HepG2 (cell line): ENCODE results near the gene P2RY2. TPM values are rescaled to one million over a fixed set of nuclear protein-coding genes. Genes with fewer than 3 reads are reported as not detected.

Experiments used
- ARNTL ChIP-seq: sonication (generic); formaldehyde crosslinking; IDR thresholded peaks from 2 replicates; pipeline ENCODE4 v1.4.0; 2020; ENCODE audit warnings: mild to moderate bottlenecking, missing genetic modification reagents
- CREM ChIP-seq, 2 experiments: sonication (generic) in 1 of 2; formaldehyde crosslinking in 1 of 2; IDR thresholded peaks; 2 replicates each; pipeline versions ENCODE4 v1.4.0 to v1.6.1; 2016 to 2020; ENCODE audit warnings: antibody characterized with exemption in 1 of 2, mild to moderate bottlenecking in 1 of 2, missing genetic modification reagents in 1 of 2
- ESRRA ChIP-seq: sonication (generic); formaldehyde crosslinking; IDR thresholded peaks from 2 replicates; pipeline ENCODE4 v1.5.1; 2020; ENCODE audit warnings: mild to moderate bottlenecking, low read depth, missing genetic modification reagents
- HNF4A ChIP-seq: sonication (generic); formaldehyde crosslinking; IDR thresholded peaks from 2 replicates; pipeline ENCODE4 v1.4.0; 2020; ENCODE audit warnings: missing genetic modification reagents
- KLF13 ChIP-seq: sonication (generic); formaldehyde crosslinking; IDR thresholded peaks from 2 replicates; pipeline ENCODE4 v1.4.0; 2020; ENCODE audit warnings: mild to moderate bottlenecking, missing genetic modification reagents
- POLR2A ChIP-seq, 2 experiments: IDR thresholded peaks; 2 replicates each; pipeline ENCODE4 v1.6.1; 2011; ENCODE audit warnings: low read depth in 2 of 2, low read length in 2 of 2, mild to moderate bottlenecking in 1 of 2, moderate library complexity in 1 of 2; ENCODE audit not compliant: insufficient read depth in 1 of 2
- SIN3B ChIP-seq: fragments of 150-350 bp; IDR thresholded peaks from 2 replicates; pipeline ENCODE4 v1.6.1; 2014; ENCODE audit warnings: low read length
- SIX4 ChIP-seq: sonication (generic); formaldehyde crosslinking; IDR thresholded peaks from 2 replicates; pipeline ENCODE4 v1.4.0; 2020; ENCODE audit warnings: missing genetic modification reagents
- ZBTB1 ChIP-seq: sonication (generic); formaldehyde crosslinking; IDR thresholded peaks from 2 replicates; pipeline ENCODE4 v1.4.0; 2020; ENCODE audit warnings: missing genetic modification reagents, borderline replicate concordance
- ZNF30 ChIP-seq: sonication (generic); formaldehyde crosslinking; IDR thresholded peaks from 2 replicates; pipeline ENCODE4 v1.5.0; 2020; ENCODE audit warnings: mild to moderate bottlenecking, missing genetic modification reagents
- ZNF616 ChIP-seq: sonication (generic); formaldehyde crosslinking; IDR thresholded peaks from 2 replicates; pipeline ENCODE4 v1.5.0; 2020; ENCODE audit warnings: low read depth, mild to moderate bottlenecking, missing genetic modification reagents
- polyA plus RNA-seq, 8 experiments: library from polyadenylated mRNA; depleted of rRNA in 3 of 8; stranded (reverse) in 7 of 8; unstranded in 1 of 8; fragments of >200 nt; fragmentation: Illumina TruSeq in 4 of 8; extraction: Trizol in 4 of 8; gene quantifications; 2 replicates each; pipeline versions ENCODE4 v1.2.1 to v1.2.3, GENCODE V29; 2011 to 2016; ENCODE audit warnings: low read depth in 4 of 8, missing spikeins in 1 of 8, mixed read lengths in 1 of 8; ENCODE audit not compliant: insufficient read depth in 1 of 8
- total RNA-seq, 5 experiments: library from RNA; depleted of rRNA; stranded (reverse); fragments of >200 nt; fragmentation: Illumina TruSeq; extraction: Trizol; gene quantifications; 2 replicates each; pipeline ENCODE4 v1.2.3, GENCODE V29; 2016; ENCODE audit warnings: low read depth in 1 of 5
- TF ChIP-seq, protein P1 (sequence below): sonication (generic); formaldehyde crosslinking; conservative IDR thresholded peaks from 2 replicates; pipeline ENCODE4 v1.4.0; 2020; ENCODE audit warnings: mild to moderate bottlenecking, missing genetic modification reagents, moderate library complexity
- TF ChIP-seq, protein P2 (sequence below): sonication (generic); formaldehyde crosslinking; IDR thresholded peaks from 2 replicates; pipeline ENCODE4 v1.5.1; 2020; ENCODE audit warnings: mild to moderate bottlenecking, moderate library complexity, missing genetic modification reagents
- TF ChIP-seq, protein P3 (sequence below): sonication (generic); formaldehyde crosslinking; IDR thresholded peaks from 2 replicates; pipeline ENCODE4 v1.4.0; 2020; ENCODE audit warnings: missing genetic modification reagents, low read depth, mild to moderate bottlenecking, borderline replicate concordance
- TF ChIP-seq, protein P4 (sequence below): sonication (generic); formaldehyde crosslinking; IDR thresholded peaks from 2 replicates; pipeline ENCODE4 v1.4.0; 2020; ENCODE audit warnings: low read depth, mild to moderate bottlenecking, missing genetic modification reagents
- TF ChIP-seq, protein P5 (sequence below): sonication (generic); formaldehyde crosslinking; IDR thresholded peaks from 2 replicates; pipeline ENCODE4 v1.5.0; 2020; ENCODE audit warnings: mild to moderate bottlenecking, missing genetic modification reagents

The P2RY2 gene
- total and polyA plus RNA-seq, 2 of the 13 experiments (the other 11 are each of a cell fraction or from before 2014, with no cell fraction given), result 0.95 to 3.1 TPM

DNA sequence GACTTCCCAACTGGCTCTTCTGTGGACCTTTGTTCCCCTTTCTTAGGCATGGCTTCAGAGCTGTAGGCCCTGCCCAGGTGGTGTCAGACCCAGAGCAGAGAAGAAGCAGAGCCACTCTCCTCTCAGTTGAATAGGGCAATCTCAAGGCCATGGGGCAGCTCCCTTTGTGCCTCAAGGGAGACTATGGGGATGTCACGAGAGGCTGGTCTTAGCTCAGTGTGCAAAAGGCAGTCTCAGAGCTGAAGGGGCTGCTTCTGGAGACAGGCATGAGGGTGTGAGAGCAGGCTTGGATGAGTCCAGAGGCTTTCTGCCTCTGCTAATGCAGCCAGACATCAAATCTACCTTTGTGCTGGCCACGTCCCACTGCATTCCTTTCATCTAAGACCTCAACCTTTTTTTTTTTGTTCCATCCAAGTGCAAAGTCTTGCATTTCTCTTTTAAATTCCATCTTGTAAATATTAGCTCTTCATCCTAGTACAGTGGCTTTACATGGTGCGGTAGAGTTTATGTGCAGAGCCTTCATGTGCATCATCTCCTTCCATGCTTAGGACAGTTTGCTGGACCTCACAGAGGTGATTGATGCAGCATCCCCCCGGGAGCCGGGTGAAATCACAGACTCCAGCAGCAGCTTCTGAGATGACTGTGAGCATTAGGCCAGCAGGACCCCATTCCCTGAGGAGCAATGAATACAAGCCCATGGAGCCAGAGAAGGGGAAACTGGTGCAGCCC, 41.8 kb upstream of the P2RY2 start (continued):
- TF ChIP-seq, protein P1, sequence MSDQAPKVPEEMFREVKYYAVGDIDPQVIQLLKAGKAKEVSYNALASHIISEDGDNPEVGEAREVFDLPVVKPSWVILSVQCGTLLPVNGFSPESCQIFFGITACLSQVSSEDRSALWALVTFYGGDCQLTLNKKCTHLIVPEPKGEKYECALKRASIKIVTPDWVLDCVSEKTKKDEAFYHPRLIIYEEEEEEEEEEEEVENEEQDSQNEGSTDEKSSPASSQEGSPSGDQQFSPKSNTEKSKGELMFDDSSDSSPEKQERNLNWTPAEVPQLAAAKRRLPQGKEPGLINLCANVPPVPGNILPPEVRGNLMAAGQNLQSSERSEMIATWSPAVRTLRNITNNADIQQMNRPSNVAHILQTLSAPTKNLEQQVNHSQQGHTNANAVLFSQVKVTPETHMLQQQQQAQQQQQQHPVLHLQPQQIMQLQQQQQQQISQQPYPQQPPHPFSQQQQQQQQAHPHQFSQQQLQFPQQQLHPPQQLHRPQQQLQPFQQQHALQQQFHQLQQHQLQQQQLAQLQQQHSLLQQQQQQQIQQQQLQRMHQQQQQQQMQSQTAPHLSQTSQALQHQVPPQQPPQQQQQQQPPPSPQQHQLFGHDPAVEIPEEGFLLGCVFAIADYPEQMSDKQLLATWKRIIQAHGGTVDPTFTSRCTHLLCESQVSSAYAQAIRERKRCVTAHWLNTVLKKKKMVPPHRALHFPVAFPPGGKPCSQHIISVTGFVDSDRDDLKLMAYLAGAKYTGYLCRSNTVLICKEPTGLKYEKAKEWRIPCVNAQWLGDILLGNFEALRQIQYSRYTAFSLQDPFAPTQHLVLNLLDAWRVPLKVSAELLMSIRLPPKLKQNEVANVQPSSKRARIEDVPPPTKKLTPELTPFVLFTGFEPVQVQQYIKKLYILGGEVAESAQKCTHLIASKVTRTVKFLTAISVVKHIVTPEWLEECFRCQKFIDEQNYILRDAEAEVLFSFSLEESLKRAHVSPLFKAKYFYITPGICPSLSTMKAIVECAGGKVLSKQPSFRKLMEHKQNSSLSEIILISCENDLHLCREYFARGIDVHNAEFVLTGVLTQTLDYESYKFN, result peak; percentile 39
- TF ChIP-seq SIX4 (no peak), KLF13 (no peak), ZNF616 (CRISPR knock-in tag) (0 out of 2 replicates have a peak, but pooled peaks have one; percentile 37), POLR2A (IDR thresholded peaks at IDR 0.05; ENCODE audit: insufficient read depth in 1 of 2, low read depth in 2 of 2, low read length in 2 of 2) (peak; percentile 56 to 84; a peak in 3 of 4 replicates), ZBTB1 (CRISPR knock-in tag) (no peak), ARNTL (CRISPR knock-in tag) (0 out of 2 replicates have a peak, but pooled peaks have one; percentile 20), CREM (IDR thresholded peaks at IDR 0.05) (peak; percentile 41; the same call in 1 of the 2 replicates), CREM (CRISPR knock-in tag; IDR thresholded peaks at IDR 0.05) (no peak), ESRRA (0 out of 2 replicates have a peak, but pooled peaks have one; percentile 27), HNF4A (CRISPR knock-in tag) (peak; percentile 40; the same call in 1 of the 2 replicates), ZNF30 (CRISPR knock-in tag) (no peak), SIN3B (no peak)
- TF ChIP-seq, protein P2, sequence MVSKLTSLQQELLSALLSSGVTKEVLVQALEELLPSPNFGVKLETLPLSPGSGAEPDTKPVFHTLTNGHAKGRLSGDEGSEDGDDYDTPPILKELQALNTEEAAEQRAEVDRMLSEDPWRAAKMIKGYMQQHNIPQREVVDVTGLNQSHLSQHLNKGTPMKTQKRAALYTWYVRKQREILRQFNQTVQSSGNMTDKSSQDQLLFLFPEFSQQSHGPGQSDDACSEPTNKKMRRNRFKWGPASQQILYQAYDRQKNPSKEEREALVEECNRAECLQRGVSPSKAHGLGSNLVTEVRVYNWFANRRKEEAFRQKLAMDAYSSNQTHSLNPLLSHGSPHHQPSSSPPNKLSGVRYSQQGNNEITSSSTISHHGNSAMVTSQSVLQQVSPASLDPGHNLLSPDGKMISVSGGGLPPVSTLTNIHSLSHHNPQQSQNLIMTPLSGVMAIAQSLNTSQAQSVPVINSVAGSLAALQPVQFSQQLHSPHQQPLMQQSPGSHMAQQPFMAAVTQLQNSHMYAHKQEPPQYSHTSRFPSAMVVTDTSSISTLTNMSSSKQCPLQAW, result no peak
- TF ChIP-seq, protein P3, sequence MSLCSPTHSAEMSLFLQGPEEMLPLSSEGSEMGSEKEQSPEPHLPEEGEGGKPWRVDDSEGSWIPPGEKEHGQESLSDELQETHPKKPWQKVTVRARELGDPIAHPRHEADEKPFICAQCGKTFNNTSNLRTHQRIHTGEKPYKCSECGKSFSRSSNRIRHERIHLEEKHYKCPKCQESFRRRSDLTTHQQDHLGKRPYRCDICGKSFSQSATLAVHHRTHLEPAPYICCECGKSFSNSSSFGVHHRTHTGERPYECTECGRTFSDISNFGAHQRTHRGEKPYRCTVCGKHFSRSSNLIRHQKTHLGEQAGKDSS (CRISPR knock-in tag), result peak; percentile 6; the same call in 1 of the 2 replicates
- TF ChIP-seq, protein P4, sequence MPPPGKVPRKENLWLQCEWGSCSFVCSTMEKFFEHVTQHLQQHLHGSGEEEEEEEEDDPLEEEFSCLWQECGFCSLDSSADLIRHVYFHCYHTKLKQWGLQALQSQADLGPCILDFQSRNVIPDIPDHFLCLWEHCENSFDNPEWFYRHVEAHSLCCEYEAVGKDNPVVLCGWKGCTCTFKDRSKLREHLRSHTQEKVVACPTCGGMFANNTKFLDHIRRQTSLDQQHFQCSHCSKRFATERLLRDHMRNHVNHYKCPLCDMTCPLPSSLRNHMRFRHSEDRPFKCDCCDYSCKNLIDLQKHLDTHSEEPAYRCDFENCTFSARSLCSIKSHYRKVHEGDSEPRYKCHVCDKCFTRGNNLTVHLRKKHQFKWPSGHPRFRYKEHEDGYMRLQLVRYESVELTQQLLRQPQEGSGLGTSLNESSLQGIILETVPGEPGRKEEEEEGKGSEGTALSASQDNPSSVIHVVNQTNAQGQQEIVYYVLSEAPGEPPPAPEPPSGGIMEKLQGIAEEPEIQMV (CRISPR knock-in tag), result 0 out of 2 replicates have a peak, but pooled peaks have one; percentile 7
- TF ChIP-seq, protein P5, sequence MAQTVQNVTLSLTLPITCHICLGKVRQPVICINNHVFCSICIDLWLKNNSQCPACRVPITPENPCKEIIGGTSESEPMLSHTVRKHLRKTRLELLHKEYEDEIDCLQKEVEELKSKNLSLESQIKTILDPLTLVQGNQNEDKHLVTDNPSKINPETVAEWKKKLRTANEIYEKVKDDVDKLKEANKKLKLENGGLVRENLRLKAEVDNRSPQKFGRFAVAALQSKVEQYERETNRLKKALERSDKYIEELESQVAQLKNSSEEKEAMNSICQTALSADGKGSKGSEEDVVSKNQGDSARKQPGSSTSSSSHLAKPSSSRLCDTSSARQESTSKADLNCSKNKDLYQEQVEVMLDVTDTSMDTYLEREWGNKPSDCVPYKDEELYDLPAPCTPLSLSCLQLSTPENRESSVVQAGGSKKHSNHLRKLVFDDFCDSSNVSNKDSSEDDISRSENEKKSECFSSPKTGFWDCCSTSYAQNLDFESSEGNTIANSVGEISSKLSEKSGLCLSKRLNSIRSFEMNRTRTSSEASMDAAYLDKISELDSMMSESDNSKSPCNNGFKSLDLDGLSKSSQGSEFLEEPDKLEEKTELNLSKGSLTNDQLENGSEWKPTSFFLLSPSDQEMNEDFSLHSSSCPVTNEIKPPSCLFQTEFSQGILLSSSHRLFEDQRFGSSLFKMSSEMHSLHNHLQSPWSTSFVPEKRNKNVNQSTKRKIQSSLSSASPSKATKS (CRISPR knock-in tag), result no peak
